Measurements from ENCODE around the gene OSBPL2. TPM values are rescaled to one million over a fixed set of nuclear protein-coding genes. Genes with fewer than 3 reads are reported as not detected.

The OSBPL2 gene
- total and polyA plus RNA-seq, 11 donors = 20.0 to 57.9 (median 38.3) TPM

DNA sequence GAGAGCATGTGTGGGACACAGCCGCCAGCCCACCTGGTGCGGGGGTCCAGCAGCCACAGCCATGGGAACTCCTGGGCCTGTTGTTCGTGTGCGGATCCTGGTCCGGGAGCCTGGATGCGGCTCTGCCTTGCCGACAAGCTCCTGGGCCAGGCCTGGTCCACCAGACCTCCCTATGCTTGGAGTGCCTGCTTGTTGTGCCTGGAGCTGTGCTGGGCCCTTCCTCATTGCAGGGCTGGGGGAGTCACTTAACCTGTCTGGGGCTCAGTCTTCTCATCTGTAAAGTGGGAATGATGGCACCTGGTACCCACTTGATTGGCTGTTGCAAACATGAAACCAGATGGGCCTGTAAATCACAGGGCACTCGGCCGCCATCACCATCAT is 2.6 kb upstream of the OSBPL2 start:
- DNase-seq (peak in 1 of 5 donors; percentile 53), ATAC-seq (no peak)
- 77 to 91% (median 88%) methylated on average over 7 to 9 of the region's 9 CpGs for WGBS, 4 donors
- Histone ChIP-seq H3K9me3 (peaks cover 0 to 3% (median 0%) of the 10 kb centered on the region in 12 donors), H3K4me1 (peaks cover 6 to 65% (median 24%) of the 10 kb centered on the region in 12 donors), H3K4me3 (peak overlapping the region in 7 of 12 donors; percentile 2 to 37 (median 24)), H3K27ac (peak overlapping the region in 10 of 12 donors; percentile 23 to 87 (median 78)), H3K36me3 (no peaks in the 10 kb centered on the region), H3K27me3 (no peaks in the 10 kb centered on the region)
- TF ChIP-seq, protein P1, sequence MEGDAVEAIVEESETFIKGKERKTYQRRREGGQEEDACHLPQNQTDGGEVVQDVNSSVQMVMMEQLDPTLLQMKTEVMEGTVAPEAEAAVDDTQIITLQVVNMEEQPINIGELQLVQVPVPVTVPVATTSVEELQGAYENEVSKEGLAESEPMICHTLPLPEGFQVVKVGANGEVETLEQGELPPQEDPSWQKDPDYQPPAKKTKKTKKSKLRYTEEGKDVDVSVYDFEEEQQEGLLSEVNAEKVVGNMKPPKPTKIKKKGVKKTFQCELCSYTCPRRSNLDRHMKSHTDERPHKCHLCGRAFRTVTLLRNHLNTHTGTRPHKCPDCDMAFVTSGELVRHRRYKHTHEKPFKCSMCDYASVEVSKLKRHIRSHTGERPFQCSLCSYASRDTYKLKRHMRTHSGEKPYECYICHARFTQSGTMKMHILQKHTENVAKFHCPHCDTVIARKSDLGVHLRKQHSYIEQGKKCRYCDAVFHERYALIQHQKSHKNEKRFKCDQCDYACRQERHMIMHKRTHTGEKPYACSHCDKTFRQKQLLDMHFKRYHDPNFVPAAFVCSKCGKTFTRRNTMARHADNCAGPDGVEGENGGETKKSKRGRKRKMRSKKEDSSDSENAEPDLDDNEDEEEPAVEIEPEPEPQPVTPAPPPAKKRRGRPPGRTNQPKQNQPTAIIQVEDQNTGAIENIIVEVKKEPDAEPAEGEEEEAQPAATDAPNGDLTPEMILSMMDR (IDR thresholded peaks at IDR 0.05) = no peak
- TF ChIP-seq POLR2A (IDR thresholded peaks at IDR 0.05) = no peak
- intact Hi-C loops (cut with DNase I) = loop anchor here in 5 of 10 donors (5.0 to 10.0 kb wide), 5 partner anchors 51 to 172 kb away; partner anchors contain the start of genes MTG2 (in 3 of the 5), CABLES2 (in 1 of the 5), PSMA7 (in 1 of the 5) and SS18L1 (in 1 of the 5)

DNA sequence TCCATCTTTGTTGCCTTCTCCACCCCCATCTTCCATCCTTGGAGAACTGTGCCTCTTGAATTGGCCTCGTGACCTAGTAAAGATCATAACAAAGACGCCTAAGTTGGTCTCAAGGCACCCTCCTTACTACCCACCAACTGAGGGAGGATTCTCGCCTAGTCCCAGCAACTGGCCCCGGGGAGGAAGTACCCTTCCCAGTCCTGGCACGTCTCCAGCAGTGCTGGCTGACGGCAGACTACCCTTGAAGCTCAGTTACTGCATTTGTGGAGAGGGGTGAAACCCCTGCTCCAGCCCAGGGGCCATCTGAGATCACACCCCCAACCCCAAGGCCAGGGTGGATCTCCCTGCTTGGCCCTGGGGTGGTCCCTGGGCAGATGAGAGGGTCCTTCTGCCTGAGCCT is 2.1 kb upstream of the OSBPL2 start:
- ATAC-seq = no peak
- peaks cover 0 to 3% (median 0%) of the 10 kb centered on the region in 12 donors for H3K9me3 ChIP-seq
- DNase-seq = peak in 1 of 5 donors; percentile 65
- H3K27me3 ChIP-seq = no peaks in the 10 kb centered on the region
- no peak for TF ChIP-seq POLR2A (IDR thresholded peaks at IDR 0.05)
- TF ChIP-seq, protein P1 (IDR thresholded peaks at IDR 0.05) = no peak
- peaks cover 0 to 2% (median 0%) of the 10 kb centered on the region in 9 donors for H3K36me3 ChIP-seq
- no peak overlapping the region for H3K4me3 ChIP-seq
- intact Hi-C loops (cut with DNase I) = loop anchor here in 5 of 10 donors (5.0 to 10.0 kb wide), 5 partner anchors 51 to 171 kb away; partner anchors contain the start of genes MTG2 (in 3 of the 5), CABLES2 (in 1 of the 5), PSMA7 (in 1 of the 5) and SS18L1 (in 1 of the 5)
- H3K27ac ChIP-seq = peak overlapping the region in 6 of 12 donors; percentile 10 to 84 (median 60)
- 54 to 75% (median 58%) methylated on average over 4 to 6 of the region's 6 CpGs for WGBS, 4 donors
- peaks cover 6 to 69% (median 28%) of the 10 kb centered on the region in 12 donors for H3K4me1 ChIP-seq

- DNase-seq = peak in 1 of 5 donors; percentile 52
- Histone ChIP-seq H3K4me1 (peaks cover 6 to 77% (median 35%) of the 10 kb centered on the region in 12 donors), H3K4me3 (no peak overlapping the region), H3K27ac (peak overlapping the region in 9 of 12 donors; percentile 6 to 84 (median 61)), H3K27me3 (no peaks in the 10 kb centered on the region), H3K9me3 (peaks cover 0 to 3% (median 0%) of the 10 kb centered on the region in 12 donors), H3K36me3 (peaks cover 0 to 6% (median 0%) of the 10 kb centered on the region in 9 donors)
- WGBS, 4 donors = 51 to 59% (median 53%) methylated on average over 22 to 28 of the region's 28 CpGs
- TF ChIP-seq POLR2A (IDR thresholded peaks at IDR 0.05) = no peak
- TF ChIP-seq, protein P1 (IDR thresholded peaks at IDR 0.05) = no peak
- intact Hi-C loops (cut with DNase I) = loop anchor here in 5 of 10 donors (5.0 to 10.0 kb wide), 5 partner anchors 50 to 170 kb away; partner anchors contain the start of genes MTG2 (in 3 of the 5), CABLES2 (in 1 of the 5), PSMA7 (in 1 of the 5) and SS18L1 (in 1 of the 5)
- no peak for ATAC-seq
These were observed 1.4 kb upstream of the OSBPL2 start for GRCh38 chr20:62236766-62237513.

GRCh38 chr20:62237514-62237800 is 864 bp upstream of the OSBPL2 start:
- H3K4me1 ChIP-seq = peaks cover 6 to 82% (median 39%) of the 10 kb centered on the region in 12 donors
- H3K27me3 ChIP-seq = no peaks in the 10 kb centered on the region
- no peak for DNase-seq
- peaks cover 0 to 3% (median 0%) of the 10 kb centered on the region in 12 donors for H3K9me3 ChIP-seq
- ATAC-seq = no peak
- no peak for TF ChIP-seq POLR2A (IDR thresholded peaks at IDR 0.05)
- 31 to 67% (median 44%) methylated on average over 1 of the region's 1 CpG for WGBS, 4 donors
- intact Hi-C loops (cut with DNase I) = loop anchor here in 5 of 10 donors (5.0 to 10.0 kb wide), 5 partner anchors 50 to 170 kb away; partner anchors contain the start of genes MTG2 (in 3 of the 5), CABLES2 (in 1 of the 5), PSMA7 (in 1 of the 5) and SS18L1 (in 1 of the 5)
- peaks cover 0 to 6% (median 0%) of the 10 kb centered on the region in 9 donors for H3K36me3 ChIP-seq
- peak overlapping the region in 9 of 12 donors; percentile 36 to 96 (median 83) for H3K4me3 ChIP-seq
- H3K27ac ChIP-seq = peak overlapping the region in 9 of 12 donors; percentile 6 to 84 (median 61)
